Jurkat, Clone E6-1 (cell line): ENCODE data around the gene SLC44A1. TPM values are rescaled to one million over a fixed set of nuclear protein-coding genes. Genes with fewer than 3 reads are reported as not detected.

Source experiments
- DNase-seq: peaks from one replicate; pipeline ENCODE4 v3.0.0-alpha.2; 2011; ENCODE audit warnings: low read depth, low spot score
- H3K4me3 ChIP-seq: 2 replicates; pipeline ENCODE4 v1.5.1; 2011; ENCODE audit warnings: mild to moderate bottlenecking, low read length, control low read depth, moderate library complexity
- polyA plus RNA-seq: library from polyadenylated mRNA; unstranded; fragments of >200 nt; gene quantifications from one replicate; pipeline ENCODE4 v1.2.1, GENCODE V29; 2012; ENCODE audit warnings: missing spikeins; ENCODE audit not compliant: insufficient read length, insufficient read depth

Gene SLC44A1
- polyA plus RNA-seq = 6.9 TPM

DNA sequence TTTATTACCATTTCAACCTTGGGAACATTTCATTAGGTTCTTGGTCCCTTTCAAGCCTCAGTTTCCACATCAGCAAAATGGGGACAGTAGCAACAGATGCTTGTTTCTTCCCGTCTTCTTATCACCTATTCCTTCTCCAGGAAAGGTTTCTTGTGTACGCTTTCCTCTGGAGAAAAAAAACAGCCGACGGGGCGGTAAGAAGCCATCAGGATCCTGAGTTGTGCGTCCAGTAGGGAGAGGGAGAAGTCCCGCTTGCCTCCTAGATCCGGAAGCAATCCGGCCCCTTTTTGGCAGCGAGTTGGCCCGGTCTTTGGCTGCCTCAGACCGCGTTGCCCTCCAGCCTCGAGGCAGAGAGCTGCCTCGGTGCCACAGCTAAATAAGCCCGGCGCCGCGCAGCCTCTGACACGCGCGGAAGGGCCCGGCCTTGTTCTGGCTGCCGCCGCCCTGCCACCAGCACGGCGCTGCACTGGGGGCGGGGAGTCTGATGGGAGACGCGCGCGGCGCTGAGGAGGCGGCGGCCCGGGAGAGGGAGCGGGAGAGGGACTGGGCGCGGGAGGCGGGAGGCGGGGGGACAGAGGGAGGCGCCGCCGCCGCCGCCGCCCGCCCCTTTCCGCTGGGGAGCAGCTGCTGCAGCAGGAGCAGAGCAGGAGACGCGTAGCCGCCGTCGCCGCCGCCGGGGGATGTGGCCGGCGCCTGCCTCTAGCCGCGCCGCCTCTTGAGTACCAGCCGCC is at the start of gene SLC44A1:
Gene SLC44A1, plus strand, starts transcription at position 649 of the 731 bp plus-strand sequence. CDS start 218 bp downstream, outside the sequence.
- DNase-seq = peak; percentile 87
- H3K4me3 ChIP-seq = peak within 1 kb of the TSS; percentile 76

DNA sequence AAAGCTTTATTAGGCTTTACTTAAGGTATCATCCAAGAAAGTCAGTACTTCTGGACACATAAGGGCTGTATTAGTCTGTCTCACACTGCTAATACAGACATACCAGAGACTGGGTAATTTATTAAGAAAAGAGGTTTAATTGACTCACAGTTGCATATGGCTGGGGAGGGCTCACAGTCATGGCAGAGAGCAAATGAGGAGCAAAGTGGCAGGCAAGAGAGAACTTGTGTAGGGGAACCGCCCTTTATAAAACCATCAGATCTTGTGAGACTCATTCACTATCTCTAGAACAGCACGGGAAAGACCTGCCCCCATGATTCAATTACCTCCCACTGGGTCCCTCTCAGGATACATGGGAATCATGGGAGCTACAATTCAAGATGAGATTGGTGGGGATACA is 49.2 kb upstream of the SLC44A1 start:
- no peak overlapping the region for H3K4me3 ChIP-seq
- DNase-seq = no peak

DNA sequence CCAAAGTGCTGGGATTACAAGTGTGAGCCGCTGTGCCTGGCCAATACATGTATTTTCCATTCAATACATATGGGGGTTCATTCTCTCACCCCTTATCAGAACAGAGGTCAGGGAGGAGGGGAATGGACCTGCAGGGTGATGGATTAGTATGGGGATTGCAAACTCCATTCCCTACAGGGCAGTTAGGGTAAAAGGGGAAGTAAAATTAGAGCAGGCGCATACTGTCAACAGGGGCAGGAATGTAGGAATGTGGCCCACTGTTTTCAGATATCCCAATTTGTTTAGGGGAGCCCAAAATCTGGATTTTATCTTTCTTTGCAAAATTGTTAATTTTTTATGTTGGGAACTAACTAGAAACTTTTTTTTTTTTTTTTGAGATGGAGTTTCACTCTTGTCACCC is 46.4 kb upstream of the SLC44A1 start:
- H3K4me3 ChIP-seq = no peak overlapping the region
- DNase-seq = no peak

GRCh38 chr9:105198865-105199264 is 45.6 kb upstream of the SLC44A1 start:
- H3K4me3 ChIP-seq = no peak overlapping the region
- no peak for DNase-seq

DNA sequence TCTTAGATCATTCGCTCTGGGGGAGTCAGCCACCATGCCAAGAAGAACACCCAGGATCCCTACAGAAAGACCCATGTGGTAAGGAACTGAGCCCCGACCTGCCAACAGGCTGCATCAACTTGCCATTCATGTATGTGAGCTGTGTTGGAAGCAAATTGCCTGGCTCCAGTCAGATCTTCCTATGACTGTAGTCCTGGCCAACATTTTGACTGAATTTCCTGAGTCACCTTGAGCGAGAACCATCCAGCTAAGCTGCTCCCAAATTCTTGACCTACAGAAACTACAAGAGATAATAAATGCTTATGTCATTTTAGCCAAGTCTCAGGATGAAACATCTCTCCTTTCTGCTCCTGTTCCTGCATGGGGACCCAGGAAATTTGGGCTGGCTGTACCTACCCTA is 40.0 kb upstream of the SLC44A1 start:
- H3K4me3 ChIP-seq = no peak overlapping the region
- DNase-seq = no peak

- no peak overlapping the region for H3K4me3 ChIP-seq
- DNase-seq = no peak
These were observed 38.5 kb upstream of the SLC44A1 start for GRCh38 chr9:105205787-105206495.

- DNase-seq = no peak
- no peak overlapping the region for H3K4me3 ChIP-seq
These were observed 38.0 kb upstream of the SLC44A1 start for GRCh38 chr9:105206496-105206820.

DNA sequence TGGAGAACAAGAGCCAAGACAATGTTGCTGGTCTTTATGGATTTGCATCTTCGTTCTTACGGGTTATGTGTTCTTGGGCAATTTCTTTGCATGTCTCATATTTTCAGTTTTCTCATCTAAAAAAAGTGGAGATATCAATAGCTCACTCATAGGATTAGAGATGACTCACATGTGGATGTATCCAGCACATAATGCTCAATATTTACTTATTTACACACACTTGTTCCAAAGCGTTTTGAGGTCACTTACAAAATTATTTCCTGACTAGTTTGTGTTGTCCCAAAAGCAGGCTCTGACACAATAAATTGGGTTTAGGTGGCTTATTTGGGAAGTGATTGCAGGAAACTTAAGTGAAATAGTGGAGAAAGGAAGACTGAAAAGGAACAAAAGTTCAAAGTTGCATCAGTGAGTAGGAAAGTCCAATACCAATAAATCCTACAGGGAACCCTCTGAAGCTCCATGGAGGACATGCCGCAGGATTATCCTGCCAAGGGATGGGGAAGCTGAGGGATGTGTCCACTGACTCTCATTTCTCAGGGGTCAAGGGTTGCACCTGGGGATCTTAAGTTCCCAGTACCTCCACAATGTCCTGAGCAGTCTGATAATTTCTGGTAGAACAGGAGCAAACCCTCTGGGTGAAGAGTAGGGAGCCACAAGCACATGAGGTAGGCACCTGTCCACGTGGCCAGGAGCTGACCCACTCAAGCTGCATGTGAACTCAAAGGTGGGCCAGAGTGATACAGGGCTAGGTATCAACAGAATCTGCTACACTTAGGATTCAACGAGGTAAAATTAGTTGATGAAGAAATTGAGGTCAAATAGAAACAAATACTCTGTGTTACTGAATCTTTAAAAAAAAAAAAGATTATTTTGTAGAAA is 37.4 kb upstream of the SLC44A1 start:
- no peak overlapping the region for H3K4me3 ChIP-seq
- DNase-seq = no peak

DNA sequence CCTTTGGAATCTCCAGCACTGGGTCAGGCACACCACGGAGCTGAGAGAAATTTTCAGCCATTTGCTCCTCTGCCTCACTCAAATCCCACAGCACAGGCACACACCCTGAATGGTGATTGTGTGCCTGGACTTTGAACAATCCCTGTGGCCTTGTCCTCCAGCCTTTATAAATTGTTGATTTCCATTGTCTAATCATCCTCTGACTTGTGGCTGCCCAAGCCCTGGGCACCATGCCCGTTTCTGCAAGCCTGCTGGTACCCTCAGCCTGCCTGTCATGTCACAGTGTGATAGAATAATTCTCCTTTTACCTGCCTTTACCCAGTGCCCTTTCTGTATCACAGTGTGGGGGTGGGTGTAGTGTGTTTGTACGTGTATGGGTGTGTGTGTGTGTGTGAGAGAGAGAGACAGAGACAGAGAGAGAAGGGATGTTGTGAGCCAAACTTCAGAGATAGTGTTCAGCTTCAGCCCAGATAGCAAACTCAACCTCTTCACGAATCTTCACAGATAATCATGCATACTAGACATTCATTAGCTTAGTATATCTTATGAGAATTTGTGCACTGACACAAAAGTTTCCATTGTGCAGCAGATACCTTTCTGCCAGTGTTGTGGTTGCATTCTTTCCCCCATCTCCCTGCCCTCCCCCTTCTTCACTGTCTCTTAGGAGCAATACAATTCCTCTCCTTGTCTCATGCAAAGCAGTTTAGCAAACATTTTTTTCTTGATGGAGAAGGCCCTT is 27.8 kb upstream of the SLC44A1 start:
- no peak overlapping the region for H3K4me3 ChIP-seq

GRCh38 chr9:105218673-105219072 is 25.8 kb upstream of the SLC44A1 start:
- DNase-seq = no peak
- no peak overlapping the region for H3K4me3 ChIP-seq

More for the DNA sequence above, 27.8 kb upstream of the SLC44A1 start:
- no peak for DNase-seq

DNA sequence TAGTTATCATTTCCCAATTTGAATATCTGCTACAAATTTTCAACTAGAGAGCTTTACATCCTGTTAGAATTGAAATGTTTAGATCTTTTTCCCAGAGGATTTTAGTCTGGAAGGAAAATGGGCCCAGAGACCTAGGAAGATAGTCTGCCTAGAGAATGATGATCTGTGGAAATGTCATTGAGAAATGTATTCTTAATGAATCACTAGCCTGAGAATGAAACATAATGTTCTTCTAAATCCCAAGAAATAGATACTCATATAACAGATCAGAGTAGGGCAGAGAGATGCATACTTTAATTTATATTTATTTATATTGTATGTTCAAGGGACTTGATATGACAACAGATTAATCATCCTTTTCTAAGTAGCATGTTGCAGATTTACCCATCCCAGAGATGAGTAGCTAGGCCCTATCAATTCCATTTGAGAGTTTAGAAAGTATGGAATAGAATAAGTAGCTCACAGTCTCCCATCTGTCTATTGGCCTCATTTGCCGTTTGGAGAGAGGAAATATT is 25.1 kb upstream of the SLC44A1 start:
- no peak overlapping the region for H3K4me3 ChIP-seq
- DNase-seq = no peak

- no peak overlapping the region for H3K4me3 ChIP-seq
- no peak for DNase-seq
These were observed 24.0 kb upstream of the SLC44A1 start for GRCh38 chr9:105220451-105220850.

DNA sequence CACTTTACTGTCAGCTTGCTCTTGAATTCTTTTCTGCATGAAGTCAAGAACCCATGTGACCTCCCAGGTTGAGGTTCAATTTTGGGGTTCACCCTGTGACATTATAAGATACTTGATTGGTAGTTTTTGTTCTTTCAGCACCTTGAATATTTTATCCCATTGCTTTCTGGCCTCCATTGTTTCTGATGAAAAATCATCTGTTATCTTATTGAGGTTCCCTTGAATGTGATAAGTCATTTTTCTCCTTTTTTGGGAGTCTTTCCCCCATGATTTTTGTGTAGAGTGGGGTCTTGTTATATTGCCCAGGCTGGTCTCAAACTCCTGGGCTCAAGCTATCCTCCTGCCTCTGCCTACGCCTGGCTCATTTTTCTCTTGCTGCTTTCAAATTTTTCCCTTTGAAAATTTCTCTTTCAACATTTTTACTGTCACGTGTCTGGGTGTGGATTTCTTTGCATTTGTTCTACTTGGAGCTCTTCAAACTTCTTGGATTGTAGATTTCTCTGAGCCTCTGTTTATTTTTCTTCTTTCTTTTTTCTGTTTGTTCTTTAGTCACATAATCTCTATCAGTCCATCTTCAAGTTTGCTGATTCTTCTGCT is 20.8 kb upstream of the SLC44A1 start:
- no peak for DNase-seq
- no peak overlapping the region for H3K4me3 ChIP-seq

DNA sequence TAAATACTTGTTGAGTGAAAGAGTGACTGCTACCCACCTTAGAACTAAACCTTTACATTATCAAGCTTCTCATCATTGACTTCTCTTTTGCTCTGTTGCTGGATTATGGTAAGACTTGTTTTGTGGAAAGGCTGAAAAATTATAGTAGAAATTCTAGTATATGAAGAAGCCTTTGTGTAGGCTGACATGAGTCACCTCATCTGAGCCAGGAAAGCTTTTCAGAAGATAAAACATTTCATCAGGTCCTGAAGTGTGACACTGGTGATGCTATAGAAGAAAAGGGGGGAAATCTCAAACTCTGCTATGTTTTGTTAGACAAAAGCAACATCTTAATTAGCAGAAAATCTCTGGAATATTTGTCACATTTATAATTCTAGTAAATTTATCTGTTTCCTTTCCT is 18.4 kb upstream of the SLC44A1 start:
- H3K4me3 ChIP-seq = no peak overlapping the region
- DNase-seq = no peak

DNA sequence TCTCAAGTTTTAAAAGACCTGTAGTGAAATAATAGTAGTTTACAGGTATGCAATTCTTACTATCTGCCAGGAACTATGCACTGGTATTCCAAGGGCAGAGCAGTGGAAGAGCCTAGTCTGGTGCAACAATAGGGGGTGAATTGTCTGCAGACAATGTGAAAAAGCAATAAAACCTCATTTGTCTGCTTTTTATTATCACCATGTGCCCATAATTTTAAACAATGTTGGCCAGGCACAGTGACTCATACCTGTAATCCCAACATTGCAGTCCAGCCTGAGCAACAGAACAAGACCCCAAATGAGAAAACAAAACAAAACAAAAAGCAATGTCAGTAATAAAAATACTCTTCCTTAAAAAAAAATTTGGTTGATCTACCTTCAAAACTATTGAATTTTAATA is 12.2 kb upstream of the SLC44A1 start:
- no peak overlapping the region for H3K4me3 ChIP-seq
- DNase-seq = no peak

DNA sequence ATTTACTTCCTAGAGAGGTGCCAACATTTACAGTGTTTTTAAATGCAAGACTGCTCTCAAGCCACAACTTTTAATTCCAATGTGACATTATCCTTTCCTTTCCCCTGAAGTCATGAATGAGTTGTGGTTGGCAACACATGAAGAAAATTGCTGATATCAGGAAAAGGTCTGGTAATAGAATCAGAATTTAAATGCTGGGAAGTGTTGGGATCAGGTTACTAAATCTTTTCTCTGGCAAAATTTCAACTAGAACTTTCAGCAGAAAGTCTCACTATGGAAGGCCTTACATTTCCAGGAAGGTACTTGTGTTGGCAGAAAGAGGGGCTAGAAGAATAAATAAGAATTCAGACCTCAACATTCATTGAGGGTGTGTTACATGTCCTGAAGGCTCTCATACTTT is 10.6 kb upstream of the SLC44A1 start:
- no peak for DNase-seq
- no peak overlapping the region for H3K4me3 ChIP-seq

GRCh38 chr9:105236261-105236660 is 8.2 kb upstream of the SLC44A1 start:
- no peak for DNase-seq
- H3K4me3 ChIP-seq = no peak overlapping the region

- DNase-seq = no peak
- no peak overlapping the region for H3K4me3 ChIP-seq
These were observed 7.2 kb upstream of the SLC44A1 start for GRCh38 chr9:105237246-105237645.

DNA sequence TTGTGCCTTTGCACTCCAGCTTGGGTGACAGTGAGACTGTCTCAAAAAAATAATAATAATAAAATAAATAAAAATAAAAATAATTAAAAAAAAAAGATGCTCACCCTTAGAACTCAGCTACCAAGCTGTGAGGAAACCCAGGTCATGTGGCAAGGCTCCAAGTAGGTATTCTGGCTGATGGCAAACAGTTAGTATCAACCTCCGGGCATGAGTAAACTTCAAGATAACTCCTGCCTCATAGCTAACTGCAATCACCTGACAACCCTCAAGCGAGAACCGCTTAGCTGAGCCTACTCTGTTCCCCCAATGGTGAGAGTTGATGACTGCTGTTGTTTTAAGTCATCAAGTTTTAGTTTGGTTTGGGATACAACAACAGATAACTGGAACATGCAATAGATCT is 6.1 kb upstream of the SLC44A1 start:
- DNase-seq = no peak
- H3K4me3 ChIP-seq = no peak overlapping the region
